ENCODE results near the gene LMAN1L.
A peak's percentile ranks its signal among the peaks of the same experiment; 100 is the strongest.
"Not testable (repeated sequence)": the region's sequence is repeated elsewhere in the genome, so short reads cannot be mapped to it uniquely, and the experiment has no call there.

The LMAN1L gene

DNA sequence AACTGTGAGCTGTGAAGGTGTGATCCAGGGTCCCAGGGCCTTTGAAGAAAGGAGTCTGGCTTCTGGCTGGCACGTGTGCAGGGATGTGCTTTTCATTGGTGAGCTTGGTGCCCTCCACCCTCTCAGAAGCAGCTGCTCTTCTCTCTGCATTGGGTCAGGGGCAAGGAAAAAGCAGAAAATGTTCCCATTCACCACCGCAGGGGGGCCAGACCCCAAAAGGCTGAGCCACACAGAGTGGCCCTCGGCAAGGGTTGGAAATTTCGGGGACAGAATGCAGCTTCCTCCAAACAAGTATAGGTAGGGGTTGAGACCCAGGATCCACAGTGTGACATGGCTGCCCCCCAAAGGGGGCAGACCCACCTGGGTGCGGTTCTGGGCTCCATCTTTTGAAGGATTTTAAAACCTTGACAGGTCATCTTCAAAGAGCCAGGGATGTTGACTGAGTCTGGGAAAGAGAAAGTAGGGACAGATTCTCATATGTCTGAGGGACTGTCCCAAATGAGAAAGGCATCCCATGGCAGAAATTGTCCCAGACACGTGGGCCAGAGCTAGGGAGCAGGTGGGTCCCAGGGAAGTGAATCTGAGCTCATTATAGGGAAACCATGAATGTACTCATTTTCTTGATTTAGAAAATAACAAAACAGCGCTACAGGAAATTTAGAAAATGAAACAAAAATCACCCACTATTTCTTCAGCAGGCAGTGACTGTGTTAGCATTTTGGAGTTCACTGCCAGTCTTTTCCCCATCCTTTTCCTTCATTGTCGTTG, 28.0 kb upstream of the LMAN1L start:
- Histone ChIP-seq H2BK5ac (ENCODE audit: low read length) (no peak overlapping the region), H3K18ac (ENCODE audit: low read length) (no peak overlapping the region), H3K36me3 (ENCODE audit: control insufficient read depth, insufficient read depth, low read length) (no peaks in the 10 kb centered on the region), H2BK15ac (replicated peaks; ENCODE audit: low read depth) (no peak overlapping the region), H2AK5ac (ENCODE audit: low read length) (no peak overlapping the region), H3K27me3 (ENCODE audit: insufficient read depth, low read length, poor library complexity) (no peaks in the 10 kb centered on the region), H3K4ac (ENCODE audit: low read depth, low read length) (no peak overlapping the region), H3K23ac (ENCODE audit: low read length) (no peak overlapping the region), H3K79me1 (ENCODE audit: low read length) (peaks cover 41% of the 10 kb centered on the region), H3K79me2 (ENCODE audit: control insufficient read depth, insufficient read depth, low read length) (peaks cover 31% of the 10 kb centered on the region), H3K56ac (ENCODE audit: low read length) (no peak overlapping the region), H4K5ac (ENCODE audit: low read length) (no peak overlapping the region), H3K4me2 (ENCODE audit: low read length) (no peak overlapping the region), H3K27ac (ENCODE audit: low read depth, low read length) (no peak overlapping the region), H3K4me3 (ENCODE audit: low read length) (no peak overlapping the region), H4K8ac (ENCODE audit: low read depth, low read length) (no peak overlapping the region), H2BK120ac (ENCODE audit: low read depth, low read length) (no peak overlapping the region), H3K9ac (ENCODE audit: low read length) (no peak overlapping the region), H3K4me1 (ENCODE audit: control insufficient read depth, low read depth, low read length) (peaks cover 12% of the 10 kb centered on the region)
- WGBS (ENCODE audit: extremely low coverage, insufficient coverage, low lambda C conversion rate), result no CpG with 5 or more reads among the region's 8 CpGs
- DNase-seq, result no peak

DNA sequence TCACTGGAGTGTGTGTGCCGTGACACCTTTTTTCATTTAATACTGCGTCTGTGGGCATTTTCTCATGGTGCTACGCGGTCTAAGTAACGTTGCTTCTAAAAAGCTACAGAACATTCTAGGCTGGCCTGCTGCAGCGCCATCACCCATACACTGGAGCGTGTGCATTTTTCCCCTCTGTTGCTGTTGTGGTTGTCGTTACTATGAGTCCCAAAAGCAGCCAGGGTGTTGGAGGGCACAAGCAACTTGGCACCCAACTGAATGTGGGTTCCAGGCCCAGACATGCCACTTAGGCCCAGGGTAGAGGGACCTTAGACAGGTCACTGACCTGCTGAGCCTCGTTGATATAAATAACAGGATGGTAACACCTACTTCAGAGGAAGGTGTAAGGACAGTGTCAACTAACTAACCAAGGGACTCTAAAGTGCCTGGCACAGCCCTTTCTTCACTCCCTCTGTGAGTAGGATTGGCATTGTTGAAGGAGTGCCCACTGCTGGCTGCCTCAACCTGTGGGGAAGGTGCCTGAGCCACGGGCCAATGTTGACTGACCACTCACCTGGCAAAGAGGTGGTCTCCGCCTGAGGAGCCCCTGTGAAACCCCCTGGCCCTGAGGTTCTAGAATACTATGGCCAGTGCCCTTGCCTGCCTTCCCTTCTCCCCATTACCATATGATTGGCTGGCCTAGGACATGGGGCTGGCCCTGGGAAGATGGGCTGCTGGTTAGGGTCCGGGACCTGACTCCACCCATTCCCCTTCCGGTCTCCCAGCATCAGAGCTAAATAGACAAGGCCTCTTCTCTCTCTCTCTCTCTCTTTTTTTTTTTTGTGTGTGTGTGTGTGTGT, 27.2 kb upstream of the LMAN1L start:
- no peak overlapping the region for H3K4me3 ChIP-seq (ENCODE audit: low read length)

DNA sequence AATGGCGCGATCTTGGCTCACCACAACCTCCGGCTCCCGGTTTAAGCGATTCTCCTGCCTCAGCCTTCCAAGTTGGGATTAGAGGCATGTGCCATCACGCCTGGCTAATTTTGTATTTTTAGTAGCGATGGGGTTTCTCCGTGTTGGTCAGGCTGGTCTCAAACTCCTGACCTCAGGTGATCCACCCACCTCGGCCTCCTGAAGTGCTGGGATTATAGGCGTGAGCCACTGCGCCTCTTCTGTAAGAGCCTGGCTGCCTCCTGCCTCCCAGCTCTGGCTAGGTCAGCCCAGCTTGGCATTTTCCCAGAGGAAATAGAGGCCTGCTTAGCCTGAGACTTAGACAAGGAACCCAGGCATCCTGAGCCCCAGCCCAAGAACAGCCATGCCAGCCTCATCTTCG, 26.6 kb upstream of the LMAN1L start:
- Histone ChIP-seq H3K79me1 (ENCODE audit: low read length) (peaks cover 50% of the 10 kb centered on the region), H3K79me2 (ENCODE audit: control insufficient read depth, insufficient read depth, low read length) (peaks cover 32% of the 10 kb centered on the region), H3K4me1 (ENCODE audit: control insufficient read depth, low read depth, low read length) (peaks cover 12% of the 10 kb centered on the region)
- H3K4me2 ChIP-seq (ENCODE audit: low read length); H3K23ac ChIP-seq (ENCODE audit: low read length); H3K18ac ChIP-seq (ENCODE audit: low read length); H3K27me3 ChIP-seq (ENCODE audit: insufficient read depth, low read length, poor library complexity); H2BK5ac ChIP-seq (ENCODE audit: low read length); H3K27ac ChIP-seq (ENCODE audit: low read depth, low read length); H3K4ac ChIP-seq (ENCODE audit: low read depth, low read length); H4K8ac ChIP-seq (ENCODE audit: low read depth, low read length); H3K4me3 ChIP-seq (ENCODE audit: low read length); H4K5ac ChIP-seq (ENCODE audit: low read length); H2BK15ac ChIP-seq (replicated peaks; ENCODE audit: low read depth); H3K56ac ChIP-seq (ENCODE audit: low read length); H2AK5ac ChIP-seq (ENCODE audit: low read length); H2BK120ac ChIP-seq (ENCODE audit: low read depth, low read length); H3K36me3 ChIP-seq (ENCODE audit: control insufficient read depth, insufficient read depth, low read length); DNase-seq; H3K9ac ChIP-seq (ENCODE audit: low read length): not testable (repeated sequence)
- no CpG with 5 or more reads among the region's 12 CpGs for WGBS (ENCODE audit: extremely low coverage, insufficient coverage, low lambda C conversion rate)

More for the DNA sequence above, 27.2 kb upstream of the LMAN1L start:
- WGBS (ENCODE audit: extremely low coverage, insufficient coverage, low lambda C conversion rate), result no CpG with 5 or more reads among the region's 13 CpGs
- peaks cover 32% of the 10 kb centered on the region for H3K79me2 ChIP-seq (ENCODE audit: control insufficient read depth, insufficient read depth, low read length)
- H2BK120ac ChIP-seq (ENCODE audit: low read depth, low read length), result no peak overlapping the region
- no peak for DNase-seq
- H3K4me1 ChIP-seq (ENCODE audit: control insufficient read depth, low read depth, low read length), result peaks cover 12% of the 10 kb centered on the region
- H2BK15ac ChIP-seq (replicated peaks; ENCODE audit: low read depth), result no peak overlapping the region
- H2BK5ac ChIP-seq (ENCODE audit: low read length), result no peak overlapping the region
- no peak overlapping the region for H3K56ac ChIP-seq (ENCODE audit: low read length)
- no peak overlapping the region for H3K27ac ChIP-seq (ENCODE audit: low read depth, low read length)
- H3K36me3 ChIP-seq (ENCODE audit: control insufficient read depth, insufficient read depth, low read length), result no peaks in the 10 kb centered on the region
- no peak overlapping the region for H3K18ac ChIP-seq (ENCODE audit: low read length)
- H4K8ac ChIP-seq (ENCODE audit: low read depth, low read length), result no peak overlapping the region
- no peak overlapping the region for H3K4ac ChIP-seq (ENCODE audit: low read depth, low read length)
- no peak overlapping the region for H3K9ac ChIP-seq (ENCODE audit: low read length)
- no peak overlapping the region for H3K23ac ChIP-seq (ENCODE audit: low read length)
- no peak overlapping the region for H3K4me2 ChIP-seq (ENCODE audit: low read length)
- no peaks in the 10 kb centered on the region for H3K27me3 ChIP-seq (ENCODE audit: insufficient read depth, low read length, poor library complexity)
- no peak overlapping the region for H2AK5ac ChIP-seq (ENCODE audit: low read length)
- H3K79me1 ChIP-seq (ENCODE audit: low read length), result peaks cover 48% of the 10 kb centered on the region
- H4K5ac ChIP-seq (ENCODE audit: low read length), result no peak overlapping the region

DNA sequence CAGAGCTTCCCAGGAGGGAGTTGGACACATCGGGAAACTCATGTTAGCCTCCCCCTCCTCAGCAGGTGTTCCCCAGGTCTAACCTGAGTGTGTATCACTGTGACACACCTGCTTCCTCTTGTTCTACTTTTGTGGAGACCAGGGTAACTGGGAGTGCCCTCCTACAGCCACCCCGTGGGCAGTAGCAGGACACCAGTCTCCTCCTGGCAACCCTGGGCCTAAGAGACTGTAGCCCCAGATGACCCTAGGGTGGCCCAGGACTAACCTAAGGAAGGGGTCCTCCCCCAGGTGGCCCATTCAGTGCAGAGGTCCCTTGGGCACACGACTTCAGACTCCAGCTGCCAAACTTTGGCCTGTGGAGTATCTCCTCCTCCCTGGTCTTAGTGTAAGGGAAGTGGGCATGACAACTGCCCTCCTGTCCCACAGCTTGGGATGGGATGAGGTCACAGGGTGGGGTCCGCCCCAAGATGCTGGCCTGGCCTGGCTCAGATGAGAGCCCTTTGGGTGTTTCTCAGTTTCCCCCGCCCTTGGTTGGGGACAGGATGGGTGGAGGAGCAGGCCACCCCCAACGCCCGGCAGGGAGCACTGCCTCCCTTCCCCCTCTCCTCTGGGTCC, 26.0 kb upstream of the LMAN1L start:
- Histone ChIP-seq H3K4me1 (ENCODE audit: control insufficient read depth, low read depth, low read length) (peaks cover 12% of the 10 kb centered on the region), H3K4me2 (ENCODE audit: low read length) (no peak overlapping the region), H2BK15ac (replicated peaks; ENCODE audit: low read depth) (no peak overlapping the region), H2BK120ac (ENCODE audit: low read depth, low read length) (no peak overlapping the region), H4K5ac (ENCODE audit: low read length) (no peak overlapping the region), H3K56ac (ENCODE audit: low read length) (no peak overlapping the region), H3K9ac (ENCODE audit: low read length) (no peak overlapping the region), H2AK5ac (ENCODE audit: low read length) (no peak overlapping the region), H3K79me1 (ENCODE audit: low read length) (peaks cover 51% of the 10 kb centered on the region), H3K36me3 (ENCODE audit: control insufficient read depth, insufficient read depth, low read length) (no peaks in the 10 kb centered on the region), H3K4ac (ENCODE audit: low read depth, low read length) (no peak overlapping the region), H3K27ac (ENCODE audit: low read depth, low read length) (no peak overlapping the region), H3K23ac (ENCODE audit: low read length) (no peak overlapping the region), H3K18ac (ENCODE audit: low read length) (no peak overlapping the region), H4K8ac (ENCODE audit: low read depth, low read length) (no peak overlapping the region), H3K79me2 (ENCODE audit: control insufficient read depth, insufficient read depth, low read length) (peaks cover 33% of the 10 kb centered on the region), H3K27me3 (ENCODE audit: insufficient read depth, low read length, poor library complexity) (no peaks in the 10 kb centered on the region), H3K4me3 (ENCODE audit: low read length) (no peak overlapping the region), H2BK5ac (ENCODE audit: low read length) (no peak overlapping the region)
- no CpG with 5 or more reads among the region's 7 CpGs for WGBS (ENCODE audit: extremely low coverage, insufficient coverage, low lambda C conversion rate)
- no peak for DNase-seq

GRCh38 chr15:74787251-74788041, 25.2 kb upstream of the LMAN1L start:
- Histone ChIP-seq H3K23ac (ENCODE audit: low read length) (no peak overlapping the region), H3K4ac (ENCODE audit: low read depth, low read length) (no peak overlapping the region)

More at GRCh38 chr15:74787251-74788041, 25.2 kb upstream of the LMAN1L start:
- Histone ChIP-seq H3K36me3 (ENCODE audit: control insufficient read depth, insufficient read depth, low read length) (no peaks in the 10 kb centered on the region), H2BK5ac (ENCODE audit: low read length) (no peak overlapping the region), H3K27ac (ENCODE audit: low read depth, low read length) (no peak overlapping the region), H4K8ac (ENCODE audit: low read depth, low read length) (no peak overlapping the region), H3K9ac (ENCODE audit: low read length) (no peak overlapping the region), H3K4me3 (ENCODE audit: low read length) (no peak overlapping the region), H3K79me1 (ENCODE audit: low read length) (peaks cover 57% of the 10 kb centered on the region), H2AK5ac (ENCODE audit: low read length) (no peak overlapping the region), H3K4me2 (ENCODE audit: low read length) (no peak overlapping the region), H3K56ac (ENCODE audit: low read length) (no peak overlapping the region), H2BK15ac (replicated peaks; ENCODE audit: low read depth) (no peak overlapping the region), H2BK120ac (ENCODE audit: low read depth, low read length) (no peak overlapping the region), H4K5ac (ENCODE audit: low read length) (no peak overlapping the region), H3K4me1 (ENCODE audit: control insufficient read depth, low read depth, low read length) (peaks cover 12% of the 10 kb centered on the region), H3K27me3 (ENCODE audit: insufficient read depth, low read length, poor library complexity) (no peaks in the 10 kb centered on the region), H3K79me2 (ENCODE audit: control insufficient read depth, insufficient read depth, low read length) (peaks cover 37% of the 10 kb centered on the region), H3K18ac (ENCODE audit: low read length) (no peak overlapping the region)
- DNase-seq, result peak; percentile 93
- WGBS (ENCODE audit: extremely low coverage, insufficient coverage, low lambda C conversion rate), result no CpG with 5 or more reads among the region's 13 CpGs
